ENCODE measurements around the gene MGAT5B.
"Not testable (repeated sequence)": the region's sequence is repeated elsewhere in the genome, so short reads cannot be mapped to it uniquely, and the experiment has no call there.

The MGAT5B gene

GRCh38 chr17:76973040-76973439 lies 104.8 kb downstream of the MGAT5B start:
- DNase-seq (ENCODE audit: low read depth in 2 of 2): no peak

GRCh38 chr17:76974721-76975120 lies 106.5 kb downstream of the MGAT5B start:
- no peak for DNase-seq (ENCODE audit: low read depth in 2 of 2)

- not testable (repeated sequence) for DNase-seq (ENCODE audit: low read depth in 2 of 2)
These were observed 109.8 kb downstream of the MGAT5B start for GRCh38 chr17:76978050-76978449.

GRCh38 chr17:76981545-76982295 lies 113.5 kb downstream of the MGAT5B start:
- no peak for DNase-seq (ENCODE audit: low read depth in 2 of 2)

- DNase-seq (ENCODE audit: low read depth in 2 of 2): no peak
These were observed 114.3 kb downstream of the MGAT5B start for GRCh38 chr17:76982408-76983074.

- no peak for DNase-seq (ENCODE audit: low read depth in 2 of 2)
These were observed 115.0 kb downstream of the MGAT5B start for GRCh38 chr17:76983075-76983775.

- no peak for DNase-seq (ENCODE audit: low read depth in 2 of 2)
These were observed 118.2 kb downstream of the MGAT5B start for GRCh38 chr17:76986365-76986764.

GRCh38 chr17:76987486-76988093 lies 119.4 kb downstream of the MGAT5B start:
- DNase-seq (ENCODE audit: low read depth in 2 of 2): no peak

GRCh38 chr17:76988796-76989195 lies 120.6 kb downstream of the MGAT5B start:
- DNase-seq (ENCODE audit: low read depth in 2 of 2): no peak

- DNase-seq (ENCODE audit: low read depth in 2 of 2): no peak
These were observed 121.3 kb downstream of the MGAT5B start for GRCh38 chr17:76989519-76989918.

- no peak for DNase-seq (ENCODE audit: low read depth in 2 of 2)
These were observed 124.7 kb downstream of the MGAT5B start for GRCh38 chr17:76992891-76993290.

GRCh38 chr17:76993651-76994050 lies 125.4 kb downstream of the MGAT5B start:
- no peak for DNase-seq (ENCODE audit: low read depth in 2 of 2)

- DNase-seq (ENCODE audit: low read depth in 2 of 2): no peak
These were observed 126.0 kb downstream of the MGAT5B start for GRCh38 chr17:76994237-76994637.

- no peak for DNase-seq (ENCODE audit: low read depth in 2 of 2)
These were observed 127.3 kb downstream of the MGAT5B start for GRCh38 chr17:76995387-76996105.

- no peak for DNase-seq (ENCODE audit: low read depth in 2 of 2)
These were observed 128.8 kb downstream of the MGAT5B start for GRCh38 chr17:76996741-76997694.

- peak; percentile 9 to 11 for DNase-seq (ENCODE audit: low read depth in 2 of 2)
These were observed 129.9 kb downstream of the MGAT5B start for GRCh38 chr17:76997981-76998531.

- no peak for DNase-seq (ENCODE audit: low read depth in 2 of 2)
These were observed 130.6 kb downstream of the MGAT5B start for GRCh38 chr17:76998839-76999238.
